Loucy (cell line): ENCODE results near the gene STAC.

Experiments used
- CTCF ChIP-seq: fragments of 200-600 bp; sonication (generic); conservative IDR thresholded peaks from 2 replicates; pipeline ENCODE4 v1.5.1; 2014; ENCODE audit warnings: mild to moderate bottlenecking, antibody characterized with exemption, low read length
- EZH2phosphoT487 ChIP-seq: fragments of 200-600 bp; IDR thresholded peaks from 2 replicates; pipeline ENCODE4 v1.6.1; 2018; ENCODE audit warnings: antibody characterized with exemption, mild to moderate bottlenecking, moderate library complexity, borderline replicate concordance

GRCh38 chr3:36403661-36404060, 23.4 kb downstream of the STAC start:
- no peak for TF ChIP-seq CTCF
- no peak for TF ChIP-seq EZH2phosphoT487
